ENCODE data around the gene RTN4RL2.
A peak's percentile ranks its signal among the peaks of the same experiment; 100 is the strongest.

The RTN4RL2 gene

DNA sequence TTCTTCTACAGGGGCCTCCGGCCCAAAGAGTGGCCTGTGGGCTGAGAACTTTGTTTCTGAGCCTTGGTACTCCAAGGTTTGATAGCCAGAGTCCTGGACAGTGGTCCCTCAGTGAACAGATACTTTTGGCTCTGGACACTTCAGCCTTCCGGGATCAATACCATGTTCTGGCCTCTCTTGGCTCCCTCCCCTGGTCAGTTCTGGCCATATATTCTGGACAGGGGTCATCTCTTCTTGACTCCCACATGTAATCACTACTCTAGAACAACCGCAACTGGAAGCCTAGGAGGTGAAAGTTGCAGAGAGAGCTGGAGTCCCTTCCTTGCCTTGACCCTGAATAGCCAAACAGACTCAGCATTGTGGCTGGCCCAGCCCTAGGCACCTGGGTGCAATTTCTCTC, 2.3 kb downstream of the RTN4RL2 start:
- DNase-seq (ENCODE audit: low spot score): no peak

DNA sequence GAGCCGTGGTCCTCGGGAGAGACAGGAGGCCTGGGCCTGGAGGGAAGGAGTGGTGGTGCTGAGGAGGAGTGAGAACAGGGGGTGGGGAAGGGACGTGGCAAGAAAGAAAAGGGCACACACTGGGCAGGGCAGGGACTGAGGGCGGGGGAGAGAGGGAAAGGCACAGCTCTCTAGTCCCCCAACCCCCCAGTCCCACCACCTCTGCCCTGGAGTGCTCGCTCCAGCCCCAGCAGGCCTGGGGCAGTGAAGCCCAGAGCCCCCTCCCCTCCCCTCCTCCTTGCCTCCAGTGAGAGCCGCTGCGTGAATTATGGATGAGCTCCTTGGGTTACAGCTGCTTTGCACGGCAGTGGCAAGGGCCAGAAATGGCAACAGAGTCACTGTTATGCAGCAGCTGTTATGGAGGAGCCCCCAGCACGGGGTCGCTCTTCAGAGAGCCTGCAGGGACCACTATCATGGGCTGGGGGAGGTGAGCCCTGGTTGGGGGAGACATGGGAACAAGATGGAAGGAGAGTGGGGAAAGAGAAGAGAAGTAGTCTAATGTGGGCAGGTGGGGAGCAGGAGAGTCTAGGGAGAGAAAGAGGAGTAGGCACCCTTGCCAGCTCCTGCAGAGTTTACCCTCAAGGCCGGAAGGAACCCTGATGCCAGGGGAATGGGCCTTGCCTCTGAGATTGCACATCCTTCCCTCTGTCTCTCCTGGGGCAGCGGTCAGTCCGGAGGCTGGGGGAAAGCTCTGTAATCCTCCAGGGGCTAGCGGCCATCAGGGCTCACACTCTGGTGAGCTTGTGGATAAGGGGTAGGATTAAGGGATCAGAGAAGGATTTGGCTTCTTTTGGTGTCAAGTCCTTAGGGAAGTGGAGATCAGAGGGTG, 3.6 kb downstream of the RTN4RL2 start:
- no peak for DNase-seq (ENCODE audit: low spot score)

DNA sequence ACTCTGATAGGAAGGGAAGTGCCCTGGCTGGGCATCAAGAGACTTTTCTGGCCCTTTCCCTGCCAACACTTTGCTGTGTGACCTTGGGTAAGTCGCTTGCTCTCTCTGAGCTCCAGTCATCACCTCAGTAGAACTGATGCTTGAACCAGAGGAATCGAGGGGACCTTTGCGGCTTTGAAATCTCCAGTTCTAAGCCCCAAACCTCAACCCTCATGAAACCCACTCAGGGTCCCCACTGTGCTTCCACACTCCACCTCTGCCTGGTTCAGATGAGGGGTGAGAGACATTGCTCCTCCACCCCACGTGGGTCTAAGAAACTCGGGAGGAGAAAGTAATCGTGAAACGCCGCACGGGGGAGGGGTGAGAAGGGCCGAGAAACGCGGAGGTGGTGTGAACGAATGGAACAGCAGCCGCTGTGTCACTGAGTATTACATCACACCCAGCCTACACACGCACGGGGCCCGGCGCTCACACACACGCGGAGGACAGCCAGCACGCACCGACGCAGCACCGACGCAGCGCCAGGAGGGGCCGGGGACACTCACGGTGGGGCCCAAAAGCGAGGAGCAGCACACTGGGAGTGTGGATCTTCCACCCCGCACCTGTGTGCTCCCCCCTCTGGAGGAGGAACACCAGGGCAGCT, 4.3 kb downstream of the RTN4RL2 start:
- no peak for DNase-seq (ENCODE audit: low spot score)

DNA sequence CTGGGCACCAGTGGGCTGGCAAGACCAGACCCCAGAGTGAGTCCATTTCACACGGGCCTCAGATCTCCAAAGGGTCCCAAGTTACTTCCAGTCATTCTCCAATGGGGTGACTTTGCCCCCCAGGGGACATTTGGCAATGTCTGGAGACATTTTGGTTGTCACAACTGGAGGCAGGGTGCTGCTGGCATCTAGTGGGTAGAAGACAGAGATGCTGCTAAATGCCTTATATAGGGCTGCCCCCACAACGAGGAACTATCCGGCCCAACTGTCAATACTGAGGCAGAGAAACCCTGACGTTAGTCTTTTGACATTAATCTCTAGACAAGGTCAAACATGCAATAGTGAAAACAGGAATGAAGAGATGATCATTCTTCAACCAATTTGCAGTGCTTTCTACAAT, 6.4 kb downstream of the RTN4RL2 start:
- no peak for DNase-seq (ENCODE audit: low spot score)

DNA sequence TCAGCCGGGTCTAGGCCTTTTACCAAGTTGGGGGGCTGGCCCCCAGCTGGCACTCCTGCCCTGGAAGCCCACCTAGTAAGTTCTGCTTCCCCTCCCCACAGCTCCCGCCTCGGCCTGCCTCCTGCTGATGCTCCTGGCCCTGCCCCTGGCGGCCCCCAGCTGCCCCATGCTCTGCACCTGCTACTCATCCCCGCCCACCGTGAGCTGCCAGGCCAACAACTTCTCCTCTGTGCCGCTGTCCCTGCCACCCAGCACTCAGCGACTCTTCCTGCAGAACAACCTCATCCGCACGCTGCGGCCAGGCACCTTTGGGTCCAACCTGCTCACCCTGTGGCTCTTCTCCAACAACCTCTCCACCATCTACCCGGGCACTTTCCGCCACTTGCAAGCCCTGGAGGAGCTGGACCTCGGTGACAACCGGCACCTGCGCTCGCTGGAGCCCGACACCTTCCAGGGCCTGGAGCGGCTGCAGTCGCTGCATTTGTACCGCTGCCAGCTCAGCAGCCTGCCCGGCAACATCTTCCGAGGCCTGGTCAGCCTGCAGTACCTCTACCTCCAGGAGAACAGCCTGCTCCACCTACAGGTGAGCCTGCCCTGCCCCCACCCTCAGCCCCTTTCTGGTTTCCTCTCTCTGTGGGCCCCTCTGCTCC, 7.3 kb downstream of the RTN4RL2 start:
- no peak for DNase-seq (ENCODE audit: low spot score)

DNA sequence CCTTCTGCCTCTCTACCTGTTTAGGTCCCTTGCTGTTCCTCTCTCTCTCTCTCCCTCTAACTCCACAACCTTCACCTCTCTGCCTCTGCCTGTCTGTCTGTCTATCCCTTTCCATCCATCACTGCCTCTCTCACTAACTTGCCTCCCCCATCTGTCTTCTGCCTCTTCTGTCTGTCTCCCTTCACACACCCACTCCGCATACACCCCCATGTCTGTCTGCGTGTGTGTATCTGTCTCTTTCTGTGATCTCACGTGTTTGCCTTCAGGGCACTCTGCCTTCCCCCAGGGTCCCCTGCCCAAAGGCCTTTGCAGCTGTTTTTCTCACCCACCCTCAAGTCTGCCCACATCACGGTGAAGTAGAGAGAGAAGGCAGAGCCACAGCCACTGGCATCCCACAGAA, 7.9 kb downstream of the RTN4RL2 start:
- DNase-seq (ENCODE audit: low spot score): no peak

DNA sequence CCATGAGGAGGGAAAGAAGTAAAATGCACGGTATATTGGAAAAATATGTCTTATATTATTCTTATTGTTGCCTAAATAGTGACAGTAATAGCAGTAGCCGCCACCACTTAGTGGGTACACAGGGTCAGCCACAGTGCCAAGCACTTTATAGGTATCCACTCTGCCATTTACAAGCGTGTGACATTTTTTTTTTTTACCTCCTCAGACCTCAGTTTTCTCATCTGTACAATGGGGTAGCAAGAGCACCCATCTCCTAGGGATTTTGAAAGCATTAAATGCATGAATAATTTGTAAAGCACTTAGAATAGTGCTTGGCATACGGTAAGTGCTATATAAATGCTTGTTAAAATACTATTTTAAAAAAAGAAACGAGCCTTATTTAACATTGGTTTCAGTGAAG, 8.9 kb downstream of the RTN4RL2 start:
- DNase-seq (ENCODE audit: low spot score): no peak

DNA sequence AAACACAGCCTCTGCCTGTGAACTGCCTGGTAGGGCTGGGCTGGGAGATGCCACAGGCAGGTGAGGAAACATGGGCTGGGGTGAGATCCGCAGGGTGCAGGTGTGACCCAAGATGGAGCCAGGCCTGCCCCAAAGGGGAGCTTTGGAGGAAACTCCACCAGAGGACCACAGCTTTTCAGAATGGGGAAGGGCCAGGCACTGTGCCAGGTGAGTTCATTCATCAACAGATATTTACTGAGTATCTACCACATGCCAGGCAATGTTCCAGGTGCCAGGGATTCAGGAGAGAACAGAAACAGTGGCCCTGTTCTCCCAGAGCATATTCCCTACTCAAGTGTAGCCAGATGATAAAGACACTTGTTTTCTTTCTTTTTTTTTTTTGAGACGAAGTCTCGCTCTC, 11.2 kb downstream of the RTN4RL2 start:
- no peak for DNase-seq (ENCODE audit: low spot score)

DNA sequence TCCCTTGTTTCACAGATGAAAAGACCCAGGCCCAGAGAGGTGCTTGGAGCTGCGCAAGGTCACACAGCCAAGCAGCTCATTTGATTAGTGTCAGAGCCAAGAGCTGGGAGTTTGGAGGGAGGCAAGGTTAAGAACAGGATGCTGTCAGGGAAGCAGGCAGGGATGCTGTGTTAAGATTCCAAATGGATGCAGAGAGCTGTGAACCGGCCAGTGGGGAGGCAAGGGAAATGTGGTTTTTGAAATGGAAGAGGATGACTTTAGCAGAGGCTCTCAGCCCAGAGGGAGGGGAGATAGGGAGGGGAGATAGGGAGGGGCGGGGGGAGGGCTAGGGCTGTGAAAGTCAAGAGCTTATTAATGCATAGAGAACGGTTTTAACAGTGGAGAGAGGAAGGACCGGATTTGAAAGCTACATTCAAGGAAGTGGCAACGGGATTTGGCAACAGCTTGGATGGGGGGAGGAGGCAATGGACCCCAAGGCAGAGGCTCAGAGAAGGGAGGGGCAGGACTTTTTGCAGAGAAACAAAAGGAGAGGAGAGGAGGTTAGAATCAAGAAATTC, 13.0 kb downstream of the RTN4RL2 start:
- no peak for DNase-seq (ENCODE audit: low spot score)

DNA sequence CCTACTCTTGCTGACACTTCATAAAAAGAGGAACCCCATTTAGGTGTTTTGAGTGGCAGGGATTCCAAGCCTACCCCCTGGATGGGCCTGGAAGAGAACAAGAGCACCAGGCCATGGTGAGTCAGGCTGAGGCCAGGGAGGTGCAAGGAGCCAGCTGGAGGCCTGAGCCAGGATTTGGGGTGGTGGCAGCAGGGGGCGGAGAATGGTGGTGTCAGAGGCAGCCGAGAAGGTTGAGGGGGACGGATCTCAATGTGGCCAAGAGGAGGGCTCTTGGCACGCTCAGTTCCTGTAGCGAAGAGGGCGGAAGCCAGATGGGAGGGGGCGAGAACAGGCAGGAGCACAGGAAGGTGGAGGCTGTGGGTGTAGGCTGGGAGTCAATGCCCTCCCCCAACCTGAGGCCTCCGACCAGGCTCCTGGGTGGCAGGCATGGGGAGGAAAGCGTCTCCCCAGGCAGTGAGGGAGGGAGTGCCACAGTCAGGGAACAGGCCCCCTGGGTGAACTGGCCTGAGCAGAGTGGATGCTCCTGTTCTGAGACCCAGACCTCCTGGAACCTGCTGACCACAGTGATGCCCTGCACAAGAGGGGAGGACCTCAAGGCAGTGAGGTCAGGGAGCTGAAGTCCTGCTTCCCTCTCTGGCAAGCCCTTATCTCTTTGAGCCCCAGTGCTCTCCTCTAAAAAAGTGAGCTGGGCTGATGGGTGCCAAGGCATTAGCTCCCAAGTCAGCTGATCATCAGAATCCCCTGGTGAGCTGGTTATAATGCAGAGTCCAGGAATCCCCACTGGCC, 13.9 kb downstream of the RTN4RL2 start:
- DNase-seq (ENCODE audit: low spot score): no peak

DNA sequence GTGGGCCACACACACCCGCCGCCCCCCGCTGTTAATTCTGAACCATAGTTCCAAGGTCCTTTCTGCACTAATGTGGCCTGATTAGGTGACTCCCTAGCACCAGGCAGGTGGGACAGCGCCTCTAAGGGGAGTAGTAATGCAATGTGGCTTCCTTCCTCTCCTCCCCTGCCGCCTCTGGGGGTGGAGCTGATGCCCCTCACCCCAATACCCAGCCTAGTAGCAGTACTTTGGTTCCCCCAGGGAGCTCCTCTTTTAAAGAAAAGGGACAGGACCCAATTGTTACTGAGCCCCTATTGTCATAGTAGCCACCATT, 14.4 kb downstream of the RTN4RL2 start:
- no peak for DNase-seq (ENCODE audit: low spot score)

DNA sequence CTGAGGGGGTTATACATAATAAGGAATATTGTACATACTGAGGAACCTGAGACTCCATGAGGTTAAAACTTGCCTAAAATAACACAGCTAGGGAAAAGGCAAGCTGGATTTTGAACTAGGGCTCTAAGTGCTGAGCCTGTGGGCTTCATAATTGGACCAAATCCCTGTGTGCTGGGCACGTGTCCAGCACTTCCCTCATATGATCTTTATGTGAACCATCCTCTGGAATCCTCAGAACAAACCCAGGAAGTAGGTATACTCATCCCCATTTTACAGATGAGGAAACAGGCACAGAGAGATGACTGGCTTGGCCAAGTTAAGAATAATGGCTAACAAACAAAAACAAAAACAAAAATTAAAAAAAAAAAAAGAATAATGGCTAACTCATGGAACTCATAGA, 14.9 kb downstream of the RTN4RL2 start:
- DNase-seq (ENCODE audit: low spot score): no peak

DNA sequence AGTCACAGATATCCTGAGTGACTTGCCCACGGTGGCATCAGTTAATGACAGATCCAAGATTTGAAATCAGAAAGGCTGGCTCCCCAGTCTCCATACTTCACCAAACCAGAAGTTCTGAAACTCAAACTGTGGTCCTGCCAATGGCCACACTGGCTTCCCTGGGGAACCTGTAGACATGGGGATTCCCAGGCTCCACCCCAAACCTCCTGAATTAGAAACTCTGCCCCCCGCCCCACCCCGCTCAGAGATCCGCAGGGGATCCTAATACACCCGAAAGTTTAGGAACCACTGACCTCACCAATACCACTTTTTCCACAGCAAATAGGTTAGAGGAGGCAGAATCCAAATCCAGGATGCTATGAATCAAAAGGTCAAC, 15.3 kb downstream of the RTN4RL2 start:
- DNase-seq (ENCODE audit: low spot score): no peak

DNA sequence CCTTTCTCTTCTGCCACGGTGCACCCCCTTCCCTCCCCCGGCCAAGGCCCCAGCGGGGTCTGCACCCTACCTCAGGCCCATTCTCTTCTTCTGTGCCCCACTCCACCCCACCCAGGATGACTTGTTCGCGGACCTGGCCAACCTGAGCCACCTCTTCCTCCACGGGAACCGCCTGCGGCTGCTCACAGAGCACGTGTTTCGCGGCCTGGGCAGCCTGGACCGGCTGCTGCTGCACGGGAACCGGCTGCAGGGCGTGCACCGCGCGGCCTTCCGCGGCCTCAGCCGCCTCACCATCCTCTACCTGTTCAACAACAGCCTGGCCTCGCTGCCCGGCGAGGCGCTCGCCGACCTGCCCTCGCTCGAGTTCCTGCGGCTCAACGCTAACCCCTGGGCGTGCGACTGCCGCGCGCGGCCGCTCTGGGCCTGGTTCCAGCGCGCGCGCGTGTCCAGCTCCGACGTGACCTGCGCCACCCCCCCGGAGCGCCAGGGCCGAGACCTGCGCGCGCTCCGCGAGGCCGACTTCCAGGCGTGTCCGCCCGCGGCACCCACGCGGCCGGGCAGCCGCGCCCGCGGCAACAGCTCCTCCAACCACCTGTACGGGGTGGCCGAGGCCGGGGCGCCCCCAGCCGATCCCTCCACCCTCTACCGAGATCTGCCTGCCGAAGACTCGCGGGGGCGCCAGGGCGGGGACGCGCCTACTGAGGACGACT, 15.9 kb downstream of the RTN4RL2 start:
- peak; percentile 37 for DNase-seq (ENCODE audit: low spot score)

DNA sequence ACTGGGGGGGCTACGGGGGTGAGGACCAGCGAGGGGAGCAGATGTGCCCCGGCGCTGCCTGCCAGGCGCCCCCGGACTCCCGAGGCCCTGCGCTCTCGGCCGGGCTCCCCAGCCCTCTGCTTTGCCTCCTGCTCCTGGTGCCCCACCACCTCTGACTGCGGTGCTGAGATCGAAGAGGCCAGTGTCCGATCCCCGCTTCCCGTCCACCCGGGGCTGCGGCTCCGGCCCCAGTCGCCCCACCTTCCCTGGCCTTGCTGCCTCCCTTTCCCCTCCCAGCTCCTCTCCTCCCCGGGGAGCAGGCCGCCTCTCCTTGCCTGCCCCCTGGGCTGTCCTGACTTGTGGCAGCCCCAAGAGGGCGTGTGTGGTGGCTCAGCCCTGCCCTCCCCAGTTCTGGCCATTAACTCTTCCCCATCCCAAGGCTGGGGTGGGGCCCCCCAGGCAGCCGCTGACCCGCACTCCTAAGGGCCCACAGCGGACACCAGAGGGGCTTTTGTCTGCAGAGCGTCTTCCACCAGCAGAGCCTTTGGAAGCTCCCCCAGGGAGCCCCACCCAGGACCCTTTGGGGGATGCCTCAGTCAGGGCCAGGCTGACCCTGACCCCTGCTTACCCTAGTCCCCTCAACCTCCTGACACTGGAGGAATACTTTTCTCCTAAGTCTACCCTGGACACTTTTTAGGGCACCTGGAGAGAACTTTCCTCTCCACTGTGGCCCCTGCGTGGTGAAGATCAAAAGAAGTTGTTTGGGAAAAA, 16.6 kb downstream of the RTN4RL2 start:
- peak; percentile 56 for DNase-seq (ENCODE audit: low spot score)

DNA sequence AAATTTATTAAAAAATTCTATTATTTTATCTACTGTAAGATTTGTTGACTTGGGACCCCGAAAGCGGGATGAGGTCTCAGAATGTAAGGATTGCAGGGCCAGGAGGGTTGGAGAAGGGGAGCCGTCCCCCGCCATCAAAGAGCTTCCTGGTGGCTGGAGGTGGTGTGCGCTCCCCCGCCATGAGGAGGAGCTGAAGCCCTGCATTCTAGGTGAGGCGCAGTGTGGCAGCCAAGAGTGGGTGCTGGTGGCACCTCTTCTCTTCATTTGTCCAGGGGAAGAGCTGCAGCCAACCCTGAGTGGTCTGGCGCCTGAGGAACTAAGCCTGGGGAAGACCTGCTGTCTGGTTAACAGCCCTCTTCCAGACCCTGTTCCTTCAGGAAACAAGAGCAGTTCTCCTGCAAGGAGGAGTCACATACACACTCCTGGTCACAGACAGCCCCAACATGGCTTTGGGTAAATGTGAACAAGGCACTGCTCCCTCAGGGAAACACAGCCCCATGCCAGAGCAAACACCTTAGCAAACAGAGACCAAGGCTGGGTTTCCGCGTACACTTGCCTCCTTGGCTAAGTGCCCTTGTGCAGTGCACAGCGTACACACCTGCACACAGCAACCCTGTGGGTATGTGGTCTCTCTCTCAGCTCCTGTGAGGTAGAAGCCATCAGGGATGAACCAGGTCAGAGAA, 17.3 kb downstream of the RTN4RL2 start:
- no peak for DNase-seq (ENCODE audit: low spot score)

DNA sequence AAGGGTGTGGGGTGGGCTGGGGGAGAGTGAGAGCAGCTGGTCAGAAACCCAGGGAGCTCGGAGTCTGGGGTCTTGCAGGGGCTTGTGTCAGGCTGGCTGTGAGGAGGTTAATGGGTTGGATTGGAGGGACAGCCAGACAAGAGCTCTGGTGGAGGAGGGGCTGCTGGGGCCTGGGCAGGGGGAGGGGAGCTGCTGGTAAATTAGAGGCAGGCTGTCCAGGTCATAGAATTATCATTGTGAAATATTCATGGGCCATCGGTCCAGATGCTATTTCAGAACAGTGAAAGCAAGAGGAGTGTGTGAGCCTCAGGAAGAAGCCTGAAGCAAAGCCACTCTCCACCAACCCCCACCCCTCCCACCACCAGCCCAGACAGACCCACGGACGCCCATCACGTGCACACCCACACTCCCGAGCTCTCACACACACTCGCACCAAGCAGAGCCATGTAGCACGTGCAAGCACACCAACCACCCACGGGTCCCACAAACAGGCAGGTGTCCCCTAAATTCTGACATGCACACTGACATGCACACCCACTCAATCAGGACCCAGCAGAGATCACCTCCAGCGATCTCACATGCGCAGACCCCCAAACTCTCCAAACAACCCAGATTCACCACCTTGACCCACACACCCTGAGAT, 18.8 kb downstream of the RTN4RL2 start:
- no peak for DNase-seq (ENCODE audit: low spot score)

DNA sequence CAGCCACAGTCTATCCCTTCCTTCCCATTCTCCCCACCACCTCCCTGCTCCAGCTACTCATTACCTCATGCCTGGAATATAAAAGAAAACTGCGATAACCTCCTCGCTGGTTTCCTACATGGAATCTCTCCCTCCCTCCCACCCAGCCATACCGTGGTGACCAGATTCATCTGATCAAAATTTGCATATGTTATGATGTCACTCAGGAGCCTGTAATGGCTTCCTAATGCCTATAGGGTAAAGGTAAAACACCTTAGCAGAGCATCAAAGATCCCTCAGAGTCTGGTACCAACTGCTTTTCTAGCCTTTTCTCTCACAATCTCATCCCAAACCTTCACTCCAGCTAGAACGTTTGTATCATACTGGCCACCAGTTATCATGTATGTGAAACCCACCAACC, 19.6 kb downstream of the RTN4RL2 start:
- DNase-seq (ENCODE audit: low spot score): no peak

DNA sequence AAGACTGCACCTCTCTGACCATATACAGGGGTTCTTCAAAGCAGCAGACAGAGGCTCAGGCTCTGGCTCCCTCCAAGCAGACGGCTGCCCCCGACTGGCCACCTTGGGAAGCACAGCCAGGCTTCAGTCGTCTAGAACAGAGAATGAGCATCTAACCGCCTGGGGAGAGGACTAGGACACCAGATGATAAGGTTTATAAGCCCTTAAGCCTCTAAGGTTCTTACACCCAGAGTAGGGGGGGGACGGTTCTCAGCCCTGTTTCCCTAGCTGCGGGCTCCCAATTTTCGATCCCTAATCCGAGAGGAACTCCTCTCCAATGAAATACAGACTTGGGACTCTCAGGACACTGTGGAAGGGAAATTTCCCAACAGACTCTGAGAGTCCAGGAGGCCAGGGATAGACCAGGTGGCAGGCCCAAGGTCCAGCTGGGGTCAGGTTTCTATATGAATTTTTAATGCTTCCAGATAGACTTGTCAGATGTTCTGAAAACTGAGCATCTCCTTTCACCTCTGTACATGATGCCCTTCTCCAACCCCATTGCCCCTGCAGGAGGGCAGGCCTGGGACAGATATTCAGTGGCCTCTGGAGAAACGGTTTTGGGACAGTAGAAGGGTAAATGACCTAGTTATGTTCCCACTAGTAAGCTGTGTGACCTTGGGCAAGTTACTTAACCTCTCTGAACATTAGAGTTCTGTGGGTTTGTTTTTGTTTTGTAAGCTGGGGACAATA, 20.2 kb downstream of the RTN4RL2 start:
- DNase-seq (ENCODE audit: low spot score): peak; percentile 57

Data from kidney tubule cell (primary cell).